Measurements from ENCODE around the gene ATF4.

DNA sequence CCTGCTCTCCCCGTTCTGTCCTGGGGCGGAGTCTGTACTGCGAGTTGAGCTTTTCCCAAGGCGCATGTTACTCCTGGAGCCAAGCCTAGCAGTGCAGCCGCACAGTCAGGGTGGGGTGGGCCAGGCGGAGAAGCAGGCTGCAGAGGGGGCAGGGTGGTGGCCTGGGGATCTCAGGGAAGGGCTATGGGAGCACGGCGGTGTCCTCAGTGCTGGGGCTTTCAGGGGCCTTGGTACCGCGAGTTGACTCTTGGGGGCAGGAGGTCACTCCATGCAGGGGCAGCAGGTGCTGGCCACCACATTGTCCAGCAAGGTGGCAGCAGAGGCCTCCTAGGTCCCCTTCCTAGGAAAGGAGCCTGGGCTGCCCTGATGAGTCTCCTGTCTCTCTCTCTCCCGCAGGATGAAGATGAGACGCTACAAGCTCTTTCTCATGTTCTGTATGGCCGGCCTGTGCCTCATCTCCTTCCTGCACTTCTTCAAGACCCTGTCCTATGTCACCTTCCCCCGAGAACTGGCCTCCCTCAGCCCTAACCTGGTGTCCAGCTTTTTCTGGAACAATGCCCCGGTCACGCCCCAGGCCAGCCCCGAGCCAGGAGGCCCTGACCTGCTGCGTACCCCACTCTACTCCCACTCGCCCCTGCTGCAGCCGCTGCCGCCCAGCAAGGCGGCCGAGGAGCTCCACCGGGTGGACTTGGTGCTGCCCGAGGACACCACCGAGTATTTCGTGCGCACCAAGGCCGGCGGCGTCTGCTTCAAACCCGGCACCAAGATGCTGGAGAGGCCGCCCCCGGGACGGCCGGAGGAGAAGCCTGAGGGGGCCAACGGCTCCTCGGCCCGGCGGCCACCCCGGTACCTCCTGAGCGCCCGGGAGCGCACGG, 33.2 kb upstream of the ATF4 start:
- TF ChIP-seq, protein P1, sequence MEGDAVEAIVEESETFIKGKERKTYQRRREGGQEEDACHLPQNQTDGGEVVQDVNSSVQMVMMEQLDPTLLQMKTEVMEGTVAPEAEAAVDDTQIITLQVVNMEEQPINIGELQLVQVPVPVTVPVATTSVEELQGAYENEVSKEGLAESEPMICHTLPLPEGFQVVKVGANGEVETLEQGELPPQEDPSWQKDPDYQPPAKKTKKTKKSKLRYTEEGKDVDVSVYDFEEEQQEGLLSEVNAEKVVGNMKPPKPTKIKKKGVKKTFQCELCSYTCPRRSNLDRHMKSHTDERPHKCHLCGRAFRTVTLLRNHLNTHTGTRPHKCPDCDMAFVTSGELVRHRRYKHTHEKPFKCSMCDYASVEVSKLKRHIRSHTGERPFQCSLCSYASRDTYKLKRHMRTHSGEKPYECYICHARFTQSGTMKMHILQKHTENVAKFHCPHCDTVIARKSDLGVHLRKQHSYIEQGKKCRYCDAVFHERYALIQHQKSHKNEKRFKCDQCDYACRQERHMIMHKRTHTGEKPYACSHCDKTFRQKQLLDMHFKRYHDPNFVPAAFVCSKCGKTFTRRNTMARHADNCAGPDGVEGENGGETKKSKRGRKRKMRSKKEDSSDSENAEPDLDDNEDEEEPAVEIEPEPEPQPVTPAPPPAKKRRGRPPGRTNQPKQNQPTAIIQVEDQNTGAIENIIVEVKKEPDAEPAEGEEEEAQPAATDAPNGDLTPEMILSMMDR (conservative IDR thresholded peaks at IDR 0.05; ENCODE audit: low read length) = no peak
- TF ChIP-seq EZH2phosphoT487 (IDR thresholded peaks at IDR 0.05; ENCODE audit: borderline replicate concordance) = no peak

Measured in Loucy (cell line).